GM23338 (cell line): ENCODE measurements around the gene CPLX1. TPM values are rescaled to one million over a fixed set of nuclear protein-coding genes. Genes with fewer than 3 reads are reported as not detected.

Experiments used
- ATAC-seq: fragments of 200-7000 bp; cut with Tn5 transposase; 3 replicates; pipeline ENCODE4 v1.9.1; 2020
- DNase-seq: peaks from one replicate; pipeline ENCODE4 v3.0.0-alpha.2; 2015; ENCODE audit warnings: low spot score
- H2AFZ ChIP-seq: fragments of 200-600 bp; sonication (generic); 2 replicates; pipeline ENCODE4 v1.8.0; 2016; ENCODE audit warnings: antibody characterized with exemption, mild to moderate bottlenecking, moderate library complexity
- H3F3A ChIP-seq: fragments of 200-600 bp; sonication (generic); replicated peaks from 2 replicates; pipeline ENCODE4 v1.8.0; 2017; ENCODE audit warnings: antibody characterized with exemption, mixed run types, low read depth
- H3K27ac ChIP-seq: fragments of 200-600 bp; sonication (generic); 2 replicates; pipeline ENCODE4 v1.6.1; 2016; ENCODE audit warnings: low read depth
- H3K27me3 ChIP-seq: fragments of 200-600 bp; sonication (generic); 2 replicates; pipeline ENCODE4 v1.8.0; 2016; ENCODE audit warnings: mild to moderate bottlenecking, mixed run types, moderate library complexity; ENCODE audit not compliant: insufficient read depth
- H3K36me3 ChIP-seq: fragments of 200-600 bp; sonication (generic); 2 replicates; pipeline ENCODE4 v1.8.0; 2016; ENCODE audit warnings: mild to moderate bottlenecking; ENCODE audit not compliant: insufficient read depth
- H3K4me1 ChIP-seq: fragments of 200-600 bp; sonication (generic); 2 replicates; pipeline ENCODE4 v1.8.0; 2016; ENCODE audit warnings: mild to moderate bottlenecking, moderate library complexity; ENCODE audit not compliant: insufficient read depth
- H3K4me2 ChIP-seq: fragments of 200-600 bp; sonication (generic); 2 replicates; pipeline ENCODE4 v1.7.1; 2017; ENCODE audit warnings: mixed run types
- H3K4me3 ChIP-seq: fragments of 200-600 bp; sonication (generic); 2 replicates; pipeline ENCODE4 v1.6.1; 2016; ENCODE audit warnings: mixed run types
- H3K79me2 ChIP-seq: fragments of 200-600 bp; sonication (generic); replicated peaks from 2 replicates; pipeline ENCODE4 v1.8.0; 2017; ENCODE audit warnings: mild to moderate bottlenecking; ENCODE audit not compliant: insufficient read depth
- H3K9me2 ChIP-seq: fragments of 200-600 bp; sonication (generic); 2 replicates; pipeline ENCODE4 v1.8.0; 2017; ENCODE audit not compliant: insufficient read depth
- H4K20me1 ChIP-seq: fragments of 200-600 bp; sonication (generic); replicated peaks from 2 replicates; pipeline ENCODE4 v1.8.0; 2017; ENCODE audit warnings: mild to moderate bottlenecking; ENCODE audit not compliant: insufficient read depth
- H3K27ac Mint-ChIP-seq: 2 replicates; pipeline ENCODE4 v1.8.0; 2020; ENCODE audit warnings: inconsistent platforms, mild to moderate bottlenecking, moderate library complexity, mixed read lengths
- H3K27me3 Mint-ChIP-seq: 3 replicates; pipeline ENCODE4 v1.8.0; 2022; ENCODE audit warnings: low read depth, mild to moderate bottlenecking, moderate library complexity, mixed read lengths, inconsistent platforms; ENCODE audit not compliant: insufficient read depth, poor library complexity
- H3K36me3 Mint-ChIP-seq: 3 replicates; pipeline ENCODE4 v1.8.0; 2021; ENCODE audit warnings: low read depth, mild to moderate bottlenecking, inconsistent platforms, moderate library complexity, mixed read lengths
- H3K4me1 Mint-ChIP-seq: 3 replicates; pipeline ENCODE4 v1.8.0; 2020; ENCODE audit warnings: mild to moderate bottlenecking, inconsistent platforms, mixed read lengths
- H3K4me3 Mint-ChIP-seq: 3 replicates; pipeline ENCODE4 v1.8.0; 2021; ENCODE audit warnings: moderate library complexity, mild to moderate bottlenecking, inconsistent platforms, mixed read lengths
- H3K9me3 Mint-ChIP-seq: 3 replicates; pipeline ENCODE4 v1.8.0; 2020; ENCODE audit warnings: moderate library complexity, mild to moderate bottlenecking, inconsistent platforms, mixed read lengths
- CREB1 ChIP-seq: fragments of 250-450 bp; sonication (Bioruptor Pico); IDR thresholded peaks from 2 replicates; pipeline ENCODE4 v1.5.0; 2020; ENCODE audit warnings: low read depth, mild to moderate bottlenecking, moderate library complexity
- CTCF ChIP-seq, 2 experiments: fragments of 200-600 bp in 1 of 2; sonication (generic) in 1 of 2; conservative IDR thresholded peaks; 2 replicates each; pipeline versions ENCODE4 v1.5.1 to v1.6.1; 2016 to 2017; ENCODE audit warnings: antibody characterized with exemption in 2 of 2, low read depth in 2 of 2, mild to moderate bottlenecking in 2 of 2, moderate library complexity in 1 of 2
- EZH2 ChIP-seq: fragments of 200-600 bp; sonication (generic); IDR thresholded peaks from one replicate; pipeline ENCODE4 v1.8.0; 2017; ENCODE audit warnings: antibody characterized with exemption, mild to moderate bottlenecking, low read depth; ENCODE audit not compliant: unreplicated experiment
- EZH2phosphoT487 ChIP-seq: fragments of 200-600 bp; sonication (generic); IDR thresholded peaks from one replicate; pipeline ENCODE4 v1.8.1; 2018; ENCODE audit warnings: antibody characterized with exemption; ENCODE audit not compliant: unreplicated experiment
- JUNB ChIP-seq: IDR thresholded peaks from one replicate; pipeline ENCODE4 v1.6.1; 2016; ENCODE audit warnings: antibody characterized with exemption; ENCODE audit not compliant: unreplicated experiment
- NANOG ChIP-seq: IDR thresholded peaks from 2 replicates; pipeline ENCODE4 v1.6.1; 2016; ENCODE audit warnings: antibody characterized with exemption, borderline replicate concordance
- POLR2AphosphoS5 ChIP-seq: IDR thresholded peaks from 2 replicates; pipeline ENCODE4 v1.6.1; 2016; ENCODE audit warnings: antibody characterized with exemption, low read depth
- REST ChIP-seq: IDR thresholded peaks from one replicate; pipeline ENCODE4 v1.6.1; 2018; ENCODE audit warnings: antibody characterized with exemption; ENCODE audit not compliant: unreplicated experiment
- STAT1 ChIP-seq: IDR thresholded peaks from one replicate; pipeline ENCODE4 v1.6.1; 2016; ENCODE audit warnings: antibody characterized with exemption; ENCODE audit not compliant: unreplicated experiment
- ZNF114 ChIP-seq: fragments of 250-450 bp; sonication (Bioruptor Pico); IDR thresholded peaks from 2 replicates; pipeline ENCODE4 v1.5.0; 2020; ENCODE audit warnings: mild to moderate bottlenecking, moderate library complexity
- ZNF331 ChIP-seq: fragments of 250-450 bp; sonication (Bioruptor Pico); IDR thresholded peaks from 2 replicates; pipeline ENCODE4 v1.5.0; 2020; ENCODE audit warnings: low read depth, mild to moderate bottlenecking, moderate library complexity
- ZNF462 ChIP-seq: fragments of 250-450 bp; sonication (Bioruptor Pico); IDR thresholded peaks from 2 replicates; pipeline ENCODE4 v1.5.0; 2020; ENCODE audit warnings: mild to moderate bottlenecking, moderate library complexity
- polyA plus RNA-seq: library from polyadenylated mRNA; unstranded; fragments of >200 nt; fragmentation: Nextera tagmentation; extraction: Ambion mirVana; gene quantifications from 2 replicates; pipeline ENCODE4 v1.2.1, GENCODE V29; 2016
- total RNA-seq: library from RNA; depleted of rRNA; stranded (reverse); fragments of >200 nt; shearing (Covaris generic); gene quantifications from 2 replicates; pipeline ENCODE4 v1.2.3, GENCODE V29; 2014
- TF ChIP-seq, protein P1 (sequence below): IDR thresholded peaks from 2 replicates; pipeline ENCODE4 v1.6.1; 2016; ENCODE audit warnings: antibody characterized with exemption

The CPLX1 gene
- total and polyA plus RNA-seq, 2 experiments from 2014 or later = 0.86 to 0.97 TPM

DNA sequence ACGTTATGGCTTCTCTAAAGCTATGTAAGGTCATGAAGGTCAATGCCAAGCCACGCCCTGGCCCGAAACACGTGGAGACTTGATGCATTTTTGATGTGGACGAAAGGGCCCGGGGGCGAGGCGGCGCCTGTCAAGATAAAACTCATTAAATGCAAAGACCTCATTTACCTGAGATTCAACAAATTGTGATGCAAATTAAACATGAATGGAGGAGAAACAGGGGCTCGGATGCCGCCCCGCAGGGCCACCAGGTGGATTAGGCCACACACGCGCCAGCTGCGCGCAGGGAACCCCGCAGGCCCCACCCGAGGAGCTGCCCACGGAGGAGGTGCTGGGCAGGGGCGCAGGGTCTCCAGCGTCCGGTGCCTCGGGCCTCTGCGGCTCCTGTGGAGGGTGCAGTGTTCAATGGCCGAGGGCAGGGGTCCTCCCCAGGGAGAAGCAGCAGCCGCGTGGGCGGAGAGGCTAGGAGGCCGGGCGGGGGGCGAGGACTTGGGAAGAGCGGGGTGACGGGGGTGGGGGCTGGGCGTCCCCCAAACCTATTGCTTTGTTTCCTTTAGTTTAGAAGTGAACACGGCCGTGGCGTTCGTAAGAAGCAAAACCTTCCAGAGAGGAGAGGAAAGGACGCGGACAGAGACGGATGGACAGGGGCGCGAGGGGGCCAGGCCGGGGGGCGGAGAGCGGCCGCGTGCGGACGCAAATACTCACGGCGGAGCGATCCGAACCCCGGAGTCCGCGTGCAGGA, 40.4 kb downstream of the CPLX1 start:
- Histone ChIP-seq H3K27me3 (peaks cover 59% of the 10 kb centered on the region), H3K4me2 (peak overlapping the region; percentile 76), H3K27ac (no peak overlapping the region), H2AFZ (peak overlapping the region; percentile 43; the same call in 1 of the 2 replicates), H3K9me2 (no peaks in the 10 kb centered on the region), H3F3A (peaks cover 8% of the 10 kb centered on the region), H3K79me2 (peaks cover 10% of the 10 kb centered on the region), H3K36me3 (peaks cover under 1% of the 10 kb centered on the region; the same call in 1 of the 2 replicates), H4K20me1 (peaks cover 3% of the 10 kb centered on the region), H3K4me1 (peaks cover 26% of the 10 kb centered on the region; the same call in 1 of the 2 replicates), H3K4me3 (peak overlapping the region; percentile 51)
- peak; percentile 0; the same call in 2 of the 3 replicates for ATAC-seq
- Mint-ChIP-seq H3K27ac (no peak overlapping the region), H3K27me3 (peaks cover 61% of the 10 kb centered on the region), H3K4me3 (peak overlapping the region; percentile 65), H3K9me3 (no peaks in the 10 kb centered on the region; the same call in 2 of the 3 replicates), H3K4me1 (peaks cover 24% of the 10 kb centered on the region), H3K36me3 (peaks cover 2% of the 10 kb centered on the region)
- peak; percentile 90 for DNase-seq
- peak; percentile 23 for TF ChIP-seq EZH2
- no peak for TF ChIP-seq REST
- no peak for TF ChIP-seq ZNF114 (CRISPR knock-in tag)
- TF ChIP-seq POLR2AphosphoS5 = no peak
- TF ChIP-seq EZH2phosphoT487 = peak; percentile 8
- TF ChIP-seq NANOG = peak; percentile 66; the same call in 1 of the 2 replicates
- TF ChIP-seq ZNF462 (CRISPR knock-in tag) = no peak
- TF ChIP-seq ZNF331 (CRISPR knock-in tag) = no peak
- TF ChIP-seq CTCF (conservative IDR thresholded peaks at IDR 0.05; ENCODE audit: low read depth in 2 of 2) = no peak
- TF ChIP-seq JUNB = no peak
- TF ChIP-seq, protein P1, sequence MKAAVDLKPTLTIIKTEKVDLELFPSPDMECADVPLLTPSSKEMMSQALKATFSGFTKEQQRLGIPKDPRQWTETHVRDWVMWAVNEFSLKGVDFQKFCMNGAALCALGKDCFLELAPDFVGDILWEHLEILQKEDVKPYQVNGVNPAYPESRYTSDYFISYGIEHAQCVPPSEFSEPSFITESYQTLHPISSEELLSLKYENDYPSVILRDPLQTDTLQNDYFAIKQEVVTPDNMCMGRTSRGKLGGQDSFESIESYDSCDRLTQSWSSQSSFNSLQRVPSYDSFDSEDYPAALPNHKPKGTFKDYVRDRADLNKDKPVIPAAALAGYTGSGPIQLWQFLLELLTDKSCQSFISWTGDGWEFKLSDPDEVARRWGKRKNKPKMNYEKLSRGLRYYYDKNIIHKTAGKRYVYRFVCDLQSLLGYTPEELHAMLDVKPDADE = no peak
- no peak for TF ChIP-seq CREB1 (CRISPR knock-in tag)
- TF ChIP-seq STAT1 = no peak
